HFFc6 (cell line): ENCODE results near the gene VEPH1. TPM values are rescaled to one million over a fixed set of nuclear protein-coding genes. Genes with fewer than 3 reads are reported as not detected.

Experiments used
- DNase-seq: peaks from one replicate; pipeline ENCODE4 v3.0.0-alpha.2; 2018
- H3K27ac Mint-ChIP-seq: 2 replicates; pipeline ENCODE4 v1.8.0; 2020; ENCODE audit warnings: mild to moderate bottlenecking, mixed read lengths
- H3K27me3 Mint-ChIP-seq: 2 replicates; pipeline ENCODE4 v1.8.0; 2021; ENCODE audit warnings: mild to moderate bottlenecking, moderate library complexity, mixed read lengths; ENCODE audit not compliant: insufficient read depth
- H3K36me3 Mint-ChIP-seq: 2 replicates; pipeline ENCODE4 v1.8.0; 2021; ENCODE audit warnings: low read depth, mixed read lengths
- H3K4me1 Mint-ChIP-seq: 2 replicates; pipeline ENCODE4 v1.8.0; 2020; ENCODE audit warnings: low read depth, mixed read lengths
- H3K4me3 Mint-ChIP-seq: 2 replicates; pipeline ENCODE4 v1.8.0; 2020; ENCODE audit warnings: mild to moderate bottlenecking, moderate library complexity, mixed read lengths
- H3K9me3 Mint-ChIP-seq: 2 replicates; pipeline ENCODE4 v1.8.0; 2020; ENCODE audit warnings: mild to moderate bottlenecking, mixed read lengths
- total RNA-seq, 6 experiments: library from RNA; stranded (reverse); fragmentation: NEBNext Ultra II Directional; extraction: Animal tissue kit (Norgen Biotek cat#: 25700); gene quantifications; 2 replicates in 1 of 6; 3 replicates in 5 of 6; pipeline ENCODE4 v1.2.3, GENCODE V29; 2021
- TF ChIP-seq, protein P1 (sequence below): fragments of 200-600 bp; sonication (generic); IDR thresholded peaks from 2 replicates; pipeline ENCODE4 v1.5.0; 2021; ENCODE audit warnings: antibody characterized with exemption, mild to moderate bottlenecking

The VEPH1 gene
- total RNA-seq, 6 experiments from 2014 or later, result 33.3 to 72.7 (median 63.8) TPM

DNA sequence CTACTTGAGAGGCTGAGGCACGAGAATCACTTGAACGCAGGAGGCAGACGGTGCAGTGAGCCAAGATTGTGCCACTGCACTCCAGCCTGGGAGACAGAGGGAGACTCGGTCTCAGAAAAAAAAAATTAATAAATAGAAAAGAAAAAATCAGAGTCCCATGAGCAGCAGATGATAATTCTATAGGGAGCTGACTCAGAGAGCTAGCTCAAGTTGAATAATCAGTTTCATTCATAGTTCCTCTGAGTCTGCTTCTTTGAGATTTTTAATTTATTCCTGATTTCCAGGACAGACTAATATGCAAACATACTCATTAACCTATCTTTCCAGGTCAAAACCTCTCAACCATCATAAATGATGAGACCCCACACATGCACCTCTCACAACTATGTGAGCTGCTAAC, 121.6 kb downstream of the VEPH1 start:
- peaks cover 8% of the 10 kb centered on the region for H3K4me1 Mint-ChIP-seq
- no peak overlapping the region for H3K4me3 Mint-ChIP-seq
- peaks cover 37% of the 10 kb centered on the region for H3K36me3 Mint-ChIP-seq
- H3K27ac Mint-ChIP-seq, result no peak overlapping the region
- H3K27me3 Mint-ChIP-seq, result no peaks in the 10 kb centered on the region
- no peaks in the 10 kb centered on the region for H3K9me3 Mint-ChIP-seq
- DNase-seq, result no peak
- TF ChIP-seq, protein P1, sequence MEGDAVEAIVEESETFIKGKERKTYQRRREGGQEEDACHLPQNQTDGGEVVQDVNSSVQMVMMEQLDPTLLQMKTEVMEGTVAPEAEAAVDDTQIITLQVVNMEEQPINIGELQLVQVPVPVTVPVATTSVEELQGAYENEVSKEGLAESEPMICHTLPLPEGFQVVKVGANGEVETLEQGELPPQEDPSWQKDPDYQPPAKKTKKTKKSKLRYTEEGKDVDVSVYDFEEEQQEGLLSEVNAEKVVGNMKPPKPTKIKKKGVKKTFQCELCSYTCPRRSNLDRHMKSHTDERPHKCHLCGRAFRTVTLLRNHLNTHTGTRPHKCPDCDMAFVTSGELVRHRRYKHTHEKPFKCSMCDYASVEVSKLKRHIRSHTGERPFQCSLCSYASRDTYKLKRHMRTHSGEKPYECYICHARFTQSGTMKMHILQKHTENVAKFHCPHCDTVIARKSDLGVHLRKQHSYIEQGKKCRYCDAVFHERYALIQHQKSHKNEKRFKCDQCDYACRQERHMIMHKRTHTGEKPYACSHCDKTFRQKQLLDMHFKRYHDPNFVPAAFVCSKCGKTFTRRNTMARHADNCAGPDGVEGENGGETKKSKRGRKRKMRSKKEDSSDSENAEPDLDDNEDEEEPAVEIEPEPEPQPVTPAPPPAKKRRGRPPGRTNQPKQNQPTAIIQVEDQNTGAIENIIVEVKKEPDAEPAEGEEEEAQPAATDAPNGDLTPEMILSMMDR, result no peak

DNA sequence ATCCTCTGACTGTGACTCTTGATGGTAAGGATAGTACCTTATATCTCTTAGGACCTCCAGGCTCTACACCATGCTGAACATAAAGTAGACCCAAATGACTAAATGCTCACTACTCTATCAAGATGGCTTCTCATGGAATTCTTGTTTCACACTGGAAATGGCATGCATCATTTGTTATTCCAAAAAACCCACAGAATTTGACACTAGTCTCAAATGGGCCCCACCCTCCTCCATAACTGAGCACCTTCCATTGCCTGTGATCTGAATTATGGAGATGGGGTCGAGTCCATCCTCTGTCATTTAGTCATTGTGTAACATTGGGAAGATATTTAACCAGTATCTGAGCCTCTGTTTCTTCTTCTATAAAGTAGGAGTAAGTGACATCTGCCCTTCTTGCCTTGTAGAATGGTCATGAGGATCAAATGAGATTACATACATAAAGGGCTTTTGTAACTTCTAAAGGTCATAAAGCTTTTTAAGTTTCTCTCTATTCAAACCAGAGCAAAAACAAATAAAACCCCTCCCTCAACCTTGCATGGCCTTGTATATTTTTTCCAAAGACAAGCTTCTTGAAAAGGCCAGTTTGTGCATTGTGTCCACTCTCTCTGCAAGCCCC, 123.6 kb downstream of the VEPH1 start:
- H3K4me1 Mint-ChIP-seq, result peaks cover 27% of the 10 kb centered on the region
- TF ChIP-seq, protein P1, result no peak
- no peaks in the 10 kb centered on the region for H3K27me3 Mint-ChIP-seq
- H3K36me3 Mint-ChIP-seq, result peaks cover 52% of the 10 kb centered on the region
- H3K4me3 Mint-ChIP-seq, result no peak overlapping the region
- no peak for DNase-seq
- no peaks in the 10 kb centered on the region for H3K9me3 Mint-ChIP-seq
- no peak overlapping the region for H3K27ac Mint-ChIP-seq

DNA sequence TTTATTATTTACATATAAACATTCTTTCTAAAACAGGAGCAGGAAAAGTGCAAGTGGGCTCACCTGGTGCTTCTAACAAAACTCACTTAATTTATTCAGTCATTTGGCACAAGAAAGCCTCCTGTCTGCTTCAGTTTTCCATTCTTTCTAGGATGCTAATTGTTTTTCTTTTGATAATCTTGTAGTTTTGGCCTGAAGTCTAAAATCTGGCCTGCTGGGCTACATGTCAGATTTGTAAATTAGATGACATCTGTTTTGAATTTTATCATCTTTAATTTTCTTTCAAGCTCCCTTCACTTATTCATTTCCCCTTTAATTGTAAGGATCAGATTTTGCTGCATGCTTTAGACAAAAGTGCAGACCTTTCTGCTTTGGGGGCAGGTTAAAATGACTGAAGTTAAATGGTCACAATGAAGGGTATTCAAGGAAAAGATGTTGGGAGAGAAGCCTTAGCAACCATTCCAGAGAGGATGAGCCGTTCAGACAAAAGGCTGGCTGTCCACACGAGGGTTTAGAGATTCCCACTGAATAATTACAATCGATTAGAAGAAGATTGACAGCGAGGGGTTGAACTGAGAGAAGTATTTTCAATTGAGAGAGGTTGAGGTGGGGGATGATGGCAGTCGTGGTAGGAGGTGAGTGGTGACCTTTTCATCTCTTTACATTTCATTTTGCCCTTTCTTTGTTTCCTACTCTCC, 126.5 kb downstream of the VEPH1 start:
- H3K4me1 Mint-ChIP-seq, result peaks cover 44% of the 10 kb centered on the region
- peaks cover 57% of the 10 kb centered on the region for H3K36me3 Mint-ChIP-seq
- TF ChIP-seq, protein P1, result no peak
- H3K27ac Mint-ChIP-seq, result peak overlapping the region; percentile 20; the same call in 1 of the 2 replicates
- no peak overlapping the region for H3K4me3 Mint-ChIP-seq
- no peaks in the 10 kb centered on the region for H3K27me3 Mint-ChIP-seq
- DNase-seq, result no peak
- no peaks in the 10 kb centered on the region for H3K9me3 Mint-ChIP-seq

DNA sequence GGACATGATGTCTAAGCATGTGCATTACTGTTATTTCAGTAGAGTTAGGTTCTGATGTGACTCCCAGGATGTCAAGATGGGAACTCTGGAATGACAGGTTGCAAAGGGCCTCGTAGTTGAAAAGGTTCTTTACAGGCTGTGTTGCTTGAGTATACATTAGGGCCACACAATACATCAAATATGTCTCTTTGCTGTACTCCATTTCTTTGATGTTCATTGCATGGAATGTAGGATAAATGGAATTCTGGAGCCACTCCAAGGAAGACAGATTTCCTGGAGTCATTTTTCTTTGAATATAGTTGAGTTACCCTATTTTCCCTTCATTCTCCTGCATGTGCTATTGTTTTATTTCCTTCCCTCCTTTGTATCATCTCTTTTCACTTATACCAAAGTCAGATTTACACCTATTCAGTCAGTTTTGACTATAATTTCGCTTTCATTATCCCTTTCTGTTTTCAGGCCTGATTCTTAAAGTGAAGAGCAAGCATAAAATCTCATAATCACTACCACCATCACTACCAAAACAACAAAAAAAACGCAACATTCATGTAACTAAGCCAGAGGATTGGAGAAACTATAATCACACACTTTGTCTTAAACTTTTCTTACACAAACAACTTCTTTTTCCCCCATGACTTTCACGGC, 127.8 kb downstream of the VEPH1 start:
- Mint-ChIP-seq H3K27me3 (no peaks in the 10 kb centered on the region), H3K36me3 (peaks cover 55% of the 10 kb centered on the region), H3K4me1 (peaks cover 53% of the 10 kb centered on the region), H3K4me3 (0 out of 2 replicates have a peak overlapping the region, but pooled peaks have one; percentile 12), H3K27ac (peak overlapping the region; percentile 59), H3K9me3 (no peaks in the 10 kb centered on the region)
- TF ChIP-seq, protein P1, result no peak
- no peak for DNase-seq

DNA sequence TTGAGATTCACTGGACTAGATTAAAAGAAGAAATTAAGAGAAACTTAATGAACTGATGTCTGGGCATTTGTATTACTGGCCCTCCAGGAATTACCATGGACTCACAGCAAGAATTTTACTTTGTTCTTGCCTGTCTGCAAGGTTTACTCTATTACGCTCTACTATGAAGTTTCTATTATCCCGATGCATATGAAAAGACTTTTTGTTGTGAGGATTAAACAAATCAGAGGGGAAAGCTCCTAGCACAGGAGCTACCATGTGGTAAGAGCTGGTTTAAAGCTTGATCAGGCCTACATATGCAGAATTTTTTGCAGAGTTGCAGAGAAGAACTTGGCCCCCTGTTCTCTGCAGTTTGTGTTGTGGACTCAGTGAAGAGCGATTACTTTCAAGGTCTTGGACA, 128.3 kb downstream of the VEPH1 start:
- no peaks in the 10 kb centered on the region for H3K9me3 Mint-ChIP-seq
- H3K27ac Mint-ChIP-seq, result no peak overlapping the region; the same call in 1 of the 2 replicates
- no peak for DNase-seq
- H3K27me3 Mint-ChIP-seq, result no peaks in the 10 kb centered on the region
- peak overlapping the region; percentile 12; the same call in 1 of the 2 replicates for H3K4me3 Mint-ChIP-seq
- peaks cover 59% of the 10 kb centered on the region for H3K4me1 Mint-ChIP-seq
- TF ChIP-seq, protein P1, result no peak
- H3K36me3 Mint-ChIP-seq, result peaks cover 50% of the 10 kb centered on the region
